PC-9 (cell line): ENCODE results near the gene ANKS1B. TPM values are rescaled to one million over a fixed set of nuclear protein-coding genes. Genes with fewer than 3 reads are reported as not detected.

Experiments used
- BruUV-seq: library from RNA; stranded (reverse); fragments of 400-500 nt; replicated peaks from 2 replicates; lab custom pipeline; 2021; lab: Mats Ljungman, UMichigan
- CTCF ChIA-PET: fragments of 300-600 bp; sonication (Branson Sonifier 250); formaldehyde crosslinking; loops from one replicate; lab custom pipeline; 2022; ENCODE audit warnings: antibody characterized with exemption; lab: Charles Lee
- POLR2A ChIA-PET: fragments of 300-600 bp; sonication (Branson Sonifier 250); formaldehyde crosslinking; loops from one replicate; lab custom pipeline; 2022; ENCODE audit warnings: antibody characterized with exemption; ENCODE audit not compliant: unreplicated experiment; lab: Charles Lee
- DNase-seq, 2 experiments: peaks; one replicate each; pipeline versions ENCODE4 v3.0.0 to v3.0.0-alpha.2; 2015 to 2022; ENCODE audit warnings: mixed read lengths in 1 of 2
- H2AFZ ChIP-seq: fragments of 200-600 bp; sonication (generic); 2 replicates; pipeline ENCODE4 v1.8.1; 2017; ENCODE audit warnings: antibody characterized with exemption
- H3F3A ChIP-seq: fragments of 200-600 bp; sonication (generic); 2 replicates; pipeline ENCODE4 v1.8.1; 2017; ENCODE audit warnings: antibody characterized with exemption, mild to moderate bottlenecking, low read depth; ENCODE audit not compliant: insufficient read depth
- H3K27ac ChIP-seq: fragments of 200-600 bp; sonication (generic); 2 replicates; pipeline ENCODE4 v1.6.1; 2016; ENCODE audit warnings: mixed run types
- H3K27me3 ChIP-seq: fragments of 200-600 bp; sonication (generic); 2 replicates; pipeline ENCODE4 v1.6.1; 2016; ENCODE audit warnings: low read depth, mixed run types; ENCODE audit not compliant: insufficient read depth
- H3K36me3 ChIP-seq: fragments of 200-600 bp; sonication (generic); 2 replicates; pipeline ENCODE4 v1.6.1; 2016; ENCODE audit warnings: low read depth, mixed run types
- H3K4me1 ChIP-seq: fragments of 200-600 bp; sonication (generic); replicated peaks from 2 replicates; pipeline ENCODE4 v1.6.1; 2016; ENCODE audit warnings: mixed run types; ENCODE audit not compliant: insufficient read depth
- H3K4me2 ChIP-seq: fragments of 200-600 bp; sonication (generic); 2 replicates; pipeline ENCODE4 v1.6.1; 2017; ENCODE audit warnings: mixed run types
- H3K4me3 ChIP-seq: fragments of 200-600 bp; sonication (generic); 2 replicates; pipeline ENCODE4 v1.6.1; 2016; ENCODE audit warnings: mixed run types
- H3K79me2 ChIP-seq: fragments of 200-600 bp; sonication (generic); 2 replicates; pipeline ENCODE4 v1.6.1; 2017; ENCODE audit warnings: low read depth, mixed run types
- H3K9me2 ChIP-seq: fragments of 200-600 bp; sonication (generic); 2 replicates; pipeline ENCODE4 v1.8.1; 2017; ENCODE audit warnings: mild to moderate bottlenecking; ENCODE audit not compliant: insufficient read depth
- H3K9me3 ChIP-seq: fragments of 200-600 bp; sonication (generic); 2 replicates; pipeline ENCODE4 v1.8.1; 2016; ENCODE audit warnings: low read depth; ENCODE audit not compliant: insufficient read depth
- H4K20me1 ChIP-seq: fragments of 200-600 bp; sonication (generic); 2 replicates; pipeline ENCODE4 v1.8.1; 2017; ENCODE audit not compliant: insufficient read depth
- EZH2 ChIP-seq: fragments of 200-600 bp; sonication (generic); IDR thresholded peaks from 2 replicates; pipeline ENCODE4 v1.8.0; 2017; ENCODE audit warnings: antibody characterized with exemption, low read depth
- intact Hi-C: fragments of 100-400 bp; cut with micrococcal nuclease; formaldehyde crosslinking; loops from one replicate; pipeline ENCODE4 v1.10.0; 2022; ENCODE audit not compliant: unreplicated experiment
- total RNA-seq: library from RNA; stranded (reverse); gene quantifications from 2 replicates; pipeline ENCODE4 v1.2.3, GENCODE V29; 2021
- TF ChIP-seq, protein P1 (sequence below): fragments of 200-600 bp; sonication (generic); conservative IDR thresholded peaks from 2 replicates; pipeline ENCODE4 v1.6.1; 2017; ENCODE audit warnings: mixed run types, antibody characterized with exemption, mild to moderate bottlenecking, moderate library complexity

The ANKS1B gene
- total RNA-seq, 1 experiment from 2014 or later = not detected

DNA sequence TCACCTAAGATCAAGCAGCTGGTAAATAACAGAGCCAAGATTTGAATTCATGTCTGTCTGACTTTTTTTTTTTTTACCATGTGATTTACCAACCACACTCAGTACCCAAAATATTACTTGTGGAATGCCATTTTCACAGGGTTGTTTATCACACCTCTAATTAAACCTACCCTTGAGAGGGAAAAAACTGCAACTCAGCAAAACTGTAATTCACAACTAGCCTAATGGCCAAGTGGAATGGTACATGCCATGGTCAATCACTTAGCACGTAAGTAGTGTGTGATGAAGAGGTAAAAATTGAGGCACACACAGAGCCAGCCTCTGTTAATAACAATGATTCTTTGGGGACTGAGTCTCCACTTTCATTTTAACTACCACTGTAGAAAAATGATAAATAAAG is 750.0 kb downstream of the ANKS1B start:
- no peaks in the 10 kb centered on the region for H3F3A ChIP-seq
- H2AFZ ChIP-seq = no peak overlapping the region
- intact Hi-C loops = no loop called here
- TF ChIP-seq EZH2 = no peak
- TF ChIP-seq, protein P1, sequence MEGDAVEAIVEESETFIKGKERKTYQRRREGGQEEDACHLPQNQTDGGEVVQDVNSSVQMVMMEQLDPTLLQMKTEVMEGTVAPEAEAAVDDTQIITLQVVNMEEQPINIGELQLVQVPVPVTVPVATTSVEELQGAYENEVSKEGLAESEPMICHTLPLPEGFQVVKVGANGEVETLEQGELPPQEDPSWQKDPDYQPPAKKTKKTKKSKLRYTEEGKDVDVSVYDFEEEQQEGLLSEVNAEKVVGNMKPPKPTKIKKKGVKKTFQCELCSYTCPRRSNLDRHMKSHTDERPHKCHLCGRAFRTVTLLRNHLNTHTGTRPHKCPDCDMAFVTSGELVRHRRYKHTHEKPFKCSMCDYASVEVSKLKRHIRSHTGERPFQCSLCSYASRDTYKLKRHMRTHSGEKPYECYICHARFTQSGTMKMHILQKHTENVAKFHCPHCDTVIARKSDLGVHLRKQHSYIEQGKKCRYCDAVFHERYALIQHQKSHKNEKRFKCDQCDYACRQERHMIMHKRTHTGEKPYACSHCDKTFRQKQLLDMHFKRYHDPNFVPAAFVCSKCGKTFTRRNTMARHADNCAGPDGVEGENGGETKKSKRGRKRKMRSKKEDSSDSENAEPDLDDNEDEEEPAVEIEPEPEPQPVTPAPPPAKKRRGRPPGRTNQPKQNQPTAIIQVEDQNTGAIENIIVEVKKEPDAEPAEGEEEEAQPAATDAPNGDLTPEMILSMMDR = no peak
- H3K36me3 ChIP-seq = no peaks in the 10 kb centered on the region
- H3K27me3 ChIP-seq = no peaks in the 10 kb centered on the region
- H3K79me2 ChIP-seq = no peaks in the 10 kb centered on the region
- POLR2A ChIA-PET = no interaction called here
- H3K4me2 ChIP-seq = no peak overlapping the region
- H4K20me1 ChIP-seq = no peaks in the 10 kb centered on the region
- CTCF ChIA-PET = no interaction called here
- no peaks in the 10 kb centered on the region for H3K9me2 ChIP-seq
- no TSS peak for BruUV-seq
- H3K27ac ChIP-seq = no peak overlapping the region
- H3K4me3 ChIP-seq = no peak overlapping the region
- no peak for DNase-seq
- no peaks in the 10 kb centered on the region for H3K9me3 ChIP-seq
- H3K4me1 ChIP-seq = no peaks in the 10 kb centered on the region

DNA sequence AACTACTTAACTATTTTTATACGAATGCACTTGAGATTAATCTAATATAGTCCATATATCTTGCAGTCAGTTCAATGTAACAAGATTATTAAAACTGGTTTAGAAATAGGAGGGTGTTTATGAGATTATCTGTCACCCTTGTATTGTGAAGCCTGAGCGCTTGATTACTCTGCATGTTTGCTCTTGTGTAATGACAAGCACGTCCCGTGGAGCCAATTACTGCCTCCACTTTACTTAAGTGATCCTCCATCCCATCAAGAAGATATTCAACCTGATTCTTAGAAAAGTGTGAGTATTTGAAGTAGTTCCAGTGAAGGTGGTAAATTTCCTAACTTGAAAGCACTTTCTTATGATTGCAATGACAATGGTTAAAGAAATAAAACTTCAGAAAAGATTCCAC is 752.4 kb downstream of the ANKS1B start:
- Histone ChIP-seq H3F3A (no peaks in the 10 kb centered on the region), H3K4me3 (no peak overlapping the region), H3K4me2 (no peak overlapping the region), H3K27me3 (no peaks in the 10 kb centered on the region), H3K79me2 (no peaks in the 10 kb centered on the region), H4K20me1 (no peaks in the 10 kb centered on the region), H2AFZ (no peak overlapping the region), H3K27ac (no peak overlapping the region), H3K9me3 (no peaks in the 10 kb centered on the region), H3K4me1 (no peaks in the 10 kb centered on the region), H3K36me3 (no peaks in the 10 kb centered on the region), H3K9me2 (no peaks in the 10 kb centered on the region)
- ChIA-PET CTCF (no interaction called here), POLR2A (no interaction called here)
- intact Hi-C loops = no loop called here
- TF ChIP-seq, protein P1 = no peak
- TF ChIP-seq EZH2 = no peak
- BruUV-seq = no TSS peak
- DNase-seq = no peak

DNA sequence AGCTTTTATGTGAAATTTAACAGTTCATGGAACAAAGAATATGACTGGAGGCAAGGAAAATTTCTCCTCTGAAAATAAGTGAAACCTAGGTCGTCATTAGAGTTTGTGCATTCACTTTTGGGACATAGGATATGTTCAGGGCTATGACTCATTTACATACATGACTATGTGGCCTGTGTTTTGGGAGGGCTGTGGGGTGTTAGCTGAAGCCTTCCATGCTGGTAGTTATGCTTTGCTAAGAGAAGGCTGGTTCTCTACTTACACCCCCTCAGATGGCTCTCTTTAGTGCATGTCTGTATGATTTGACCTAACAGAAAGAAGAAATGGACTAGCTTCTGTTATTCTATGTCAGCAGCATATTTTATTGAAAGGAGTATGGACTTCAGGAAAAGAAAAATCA is 753.7 kb downstream of the ANKS1B start:
- H3K36me3 ChIP-seq = no peaks in the 10 kb centered on the region
- no TSS peak for BruUV-seq
- H3K4me3 ChIP-seq = no peak overlapping the region
- no peaks in the 10 kb centered on the region for H3K9me2 ChIP-seq
- H4K20me1 ChIP-seq = no peaks in the 10 kb centered on the region
- intact Hi-C loops = no loop called here
- no peak for TF ChIP-seq EZH2
- TF ChIP-seq, protein P1 = no peak
- ChIA-PET CTCF (no interaction called here), POLR2A (no interaction called here)
- H3K9me3 ChIP-seq = no peaks in the 10 kb centered on the region
- H3K4me2 ChIP-seq = no peak overlapping the region
- H2AFZ ChIP-seq = no peak overlapping the region
- no peaks in the 10 kb centered on the region for H3F3A ChIP-seq
- no peak overlapping the region for H3K27ac ChIP-seq
- H3K79me2 ChIP-seq = no peaks in the 10 kb centered on the region
- no peak for DNase-seq
- no peaks in the 10 kb centered on the region for H3K27me3 ChIP-seq
- H3K4me1 ChIP-seq = no peaks in the 10 kb centered on the region
